ENCODE results near the gene SNRPD2. TPM values are rescaled to one million over a fixed set of nuclear protein-coding genes. Genes with fewer than 3 reads are reported as not detected.

SNRPD2 gene
- total and polyA plus RNA-seq, 2 of the 8 experiments (the other 6 are each of a cell fraction or from before 2014, with no cell fraction given) = 645 to 759 TPM

DNA sequence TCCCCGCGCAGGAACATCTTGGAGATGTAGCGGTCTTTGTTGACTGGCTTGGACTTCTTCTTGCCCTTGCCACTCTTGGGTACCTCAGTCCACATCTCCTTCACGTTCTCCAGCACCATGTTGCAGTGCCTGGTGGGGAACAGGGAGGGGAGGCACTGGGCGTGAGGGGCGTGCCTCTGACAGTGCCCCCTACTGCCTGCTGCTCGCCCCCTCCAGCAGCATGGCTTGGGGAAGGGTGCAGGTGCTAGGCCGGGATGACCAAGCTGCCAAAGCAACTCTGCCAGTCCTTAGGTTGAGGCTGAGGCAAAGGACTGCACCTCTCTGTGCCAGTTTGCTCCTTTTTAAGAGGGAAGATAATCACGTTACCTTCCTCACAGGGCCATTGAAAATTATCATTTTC, 4.2 kb downstream of the SNRPD2 start:
- Histone ChIP-seq H2BK20ac (ENCODE audit: low read length) (no peak overlapping the region), H4K20me1 (replicated peaks in 1 of 2; ENCODE audit: control insufficient read depth in 1 of 2, insufficient read depth in 2 of 2, low read length in 2 of 2) (peaks cover 5 to 7% of the 10 kb centered on the region in 2 experiments), H3K18ac (ENCODE audit: extremely low read depth, low read length) (no peak overlapping the region), H3K27me3 (replicated peaks in 1 of 4; ENCODE audit: control insufficient read depth in 3 of 4, extremely low read depth in 1 of 4, insufficient read depth in 3 of 4, low read length in 3 of 4) (no peaks in the 10 kb centered on the region), H3K79me2 (ENCODE audit: control insufficient read depth in 1 of 2, insufficient read depth in 2 of 2, low read length in 2 of 2) (peaks cover 0 to 16% of the 10 kb centered on the region in 2 experiments; a peak in 3 of 4 replicates), H2BK12ac (ENCODE audit: low read depth, low read length) (no peak overlapping the region), H3K9ac (replicated peaks in 1 of 4; ENCODE audit: extremely low read depth in 1 of 4, low read depth in 3 of 4, low read length in 3 of 4) (no peak overlapping the region; a peak in 1 of 7 replicates), H3K36me3 (ENCODE audit: control insufficient read depth in 2 of 4, insufficient read depth in 4 of 4, low read length in 3 of 4) (peaks cover 11 to 48% (median 30%) of the 10 kb centered on the region in 4 experiments), H2BK5ac (ENCODE audit: low read depth, low read length) (no peak overlapping the region), H4K5ac (ENCODE audit: insufficient read length, low read depth, low read length) (no peak overlapping the region), H4K8ac (ENCODE audit: extremely low read depth, insufficient read depth, low read length) (no peak overlapping the region), H2AFZ (ENCODE audit: low read length) (no peak overlapping the region), H3K14ac (ENCODE audit: insufficient read length) (no peak overlapping the region), H3K4me2 (ENCODE audit: insufficient read depth in 1 of 2, low read depth in 2 of 2, low read length in 2 of 2) (no peak overlapping the region), H3K23ac (ENCODE audit: insufficient read length) (no peak overlapping the region), H3K9me3 (ENCODE audit: insufficient read depth in 2 of 2, low read depth in 1 of 2, low read length in 1 of 2) (no peaks in the 10 kb centered on the region), H3K79me1 (ENCODE audit: low read depth, low read length) (peaks cover 3% of the 10 kb centered on the region; the same call in 1 of the 2 replicates), H4K91ac (replicated peaks; ENCODE audit: insufficient read length, low read length) (no peak overlapping the region), H2AK5ac (ENCODE audit: low read depth, low read length) (no peak overlapping the region), H3K4me3 (ENCODE audit: extremely low read depth in 1 of 4, insufficient read depth in 2 of 4, low read depth in 3 of 4, low read length in 4 of 4) (no peak overlapping the region), H3K56ac (replicated peaks; ENCODE audit: insufficient read length, low read depth, low read length) (no peak overlapping the region), H3K4me1 (replicated peaks in 1 of 4; ENCODE audit: control insufficient read depth in 3 of 4, insufficient read depth in 4 of 4, low read length in 3 of 4) (no peaks in the 10 kb centered on the region), H3K4ac (replicated peaks; ENCODE audit: insufficient read length, low read depth, low read length) (no peak overlapping the region), H3K23me2 (ENCODE audit: low read depth, low read length) (no peaks in the 10 kb centered on the region), H2BK15ac (ENCODE audit: low read length) (no peak overlapping the region), H2BK120ac (replicated peaks; ENCODE audit: low read depth, low read length) (no peak overlapping the region), H3K27ac (ENCODE audit: low read depth, low read length) (no peak overlapping the region)
- POLR2A ChIA-PET (ENCODE audit: partially characterized antibody) = interaction anchor here (0.8 to 2.3 kb wide), 2 partner anchors 10 to 97 kb away, joined by 3 to 12 read pairs; no protein-coding TSS in a partner anchor
- FAIRE-seq (no peak), DNase-seq (ENCODE audit: low read depth in 1 of 2, low spot score in 2 of 2) (no peak)
- 95% methylated on average over 8 of the region's 9 CpGs; no CpG with 5 or more reads in 1 of the 2 experiments for WGBS, 2 experiments (ENCODE audit: extremely low coverage in 1 of 2, insufficient coverage in 1 of 2, insufficient read length in 1 of 2, insufficient replicate concordance in 2 of 2, low coverage in 1 of 2, low lambda C conversion rate in 2 of 2, missing lambda C conversion rate in 1 of 2)
- CTCF ChIA-PET (ENCODE audit: partially characterized antibody) = interaction anchor here (0.6 to 9.0 kb wide), 2 partner anchors 7 to 9 kb away, joined by 3 to 98 read pairs; no protein-coding TSS in a partner anchor
- TF ChIP-seq, protein P1, sequence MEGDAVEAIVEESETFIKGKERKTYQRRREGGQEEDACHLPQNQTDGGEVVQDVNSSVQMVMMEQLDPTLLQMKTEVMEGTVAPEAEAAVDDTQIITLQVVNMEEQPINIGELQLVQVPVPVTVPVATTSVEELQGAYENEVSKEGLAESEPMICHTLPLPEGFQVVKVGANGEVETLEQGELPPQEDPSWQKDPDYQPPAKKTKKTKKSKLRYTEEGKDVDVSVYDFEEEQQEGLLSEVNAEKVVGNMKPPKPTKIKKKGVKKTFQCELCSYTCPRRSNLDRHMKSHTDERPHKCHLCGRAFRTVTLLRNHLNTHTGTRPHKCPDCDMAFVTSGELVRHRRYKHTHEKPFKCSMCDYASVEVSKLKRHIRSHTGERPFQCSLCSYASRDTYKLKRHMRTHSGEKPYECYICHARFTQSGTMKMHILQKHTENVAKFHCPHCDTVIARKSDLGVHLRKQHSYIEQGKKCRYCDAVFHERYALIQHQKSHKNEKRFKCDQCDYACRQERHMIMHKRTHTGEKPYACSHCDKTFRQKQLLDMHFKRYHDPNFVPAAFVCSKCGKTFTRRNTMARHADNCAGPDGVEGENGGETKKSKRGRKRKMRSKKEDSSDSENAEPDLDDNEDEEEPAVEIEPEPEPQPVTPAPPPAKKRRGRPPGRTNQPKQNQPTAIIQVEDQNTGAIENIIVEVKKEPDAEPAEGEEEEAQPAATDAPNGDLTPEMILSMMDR (IDR thresholded peaks at IDR 0.05; ENCODE audit: control extremely low read depth in 1 of 3, insufficient read depth in 1 of 3, low read depth in 1 of 3, low read length in 3 of 3) = peak in 2 of 3 experiments; percentile 9 to 23; a peak in 2 of 4 replicates
- TF ChIP-seq POLR2AphosphoS5 (IDR thresholded peaks at IDR 0.05; ENCODE audit: low read depth, low read length) (no peak), SUZ12 (IDR thresholded peaks at IDR 0.05; ENCODE audit: low read length) (no peak)

All from H1 (cell line).